Germinal center (tissue), 1 donor: ENCODE results near the gene ANKFY1.

ENCODE experiments used
- DNase-seq: peaks from one replicate; pipeline ENCODE4 v3.0.0; 2012; ENCODE audit warnings: mixed read lengths, low spot score

Gene ANKFY1

GRCh38 chr17:4177806-4178205, 86.0 kb downstream of the ANKFY1 start:
- no peak for DNase-seq

DNA sequence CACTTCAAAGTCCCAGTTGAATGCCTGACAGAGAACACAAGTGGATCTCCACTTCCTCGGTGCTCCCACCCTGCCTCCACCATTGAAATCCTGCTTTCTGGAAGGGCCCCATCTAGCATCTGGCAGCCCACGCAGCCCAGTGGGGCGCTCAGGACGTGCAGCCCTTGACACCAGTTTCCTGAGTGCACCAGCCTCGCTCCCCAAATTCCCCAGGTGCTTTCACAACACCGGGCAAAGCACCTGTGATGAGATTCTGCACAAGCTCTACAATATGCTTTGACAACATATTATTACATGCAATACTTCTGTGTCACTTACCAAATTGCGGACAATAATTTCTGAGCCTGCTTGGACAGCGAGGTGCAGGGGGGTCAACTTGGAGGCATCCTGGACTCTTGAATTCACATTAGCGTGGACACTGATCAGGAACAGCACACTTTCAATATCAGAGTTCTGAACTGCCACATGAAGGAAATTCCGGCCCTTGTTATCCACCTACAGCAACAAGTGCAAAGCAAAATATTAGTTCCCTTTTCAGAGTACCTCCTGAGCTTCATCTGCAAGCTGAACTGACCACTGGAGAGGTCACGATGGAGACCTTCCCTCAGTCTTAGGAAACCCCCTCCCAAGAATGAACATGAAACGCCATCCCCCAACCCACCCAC, 86.8 kb downstream of the ANKFY1 start:
- DNase-seq = no peak

GRCh38 chr17:4175921-4176807, 87.6 kb downstream of the ANKFY1 start:
- no peak for DNase-seq

DNA sequence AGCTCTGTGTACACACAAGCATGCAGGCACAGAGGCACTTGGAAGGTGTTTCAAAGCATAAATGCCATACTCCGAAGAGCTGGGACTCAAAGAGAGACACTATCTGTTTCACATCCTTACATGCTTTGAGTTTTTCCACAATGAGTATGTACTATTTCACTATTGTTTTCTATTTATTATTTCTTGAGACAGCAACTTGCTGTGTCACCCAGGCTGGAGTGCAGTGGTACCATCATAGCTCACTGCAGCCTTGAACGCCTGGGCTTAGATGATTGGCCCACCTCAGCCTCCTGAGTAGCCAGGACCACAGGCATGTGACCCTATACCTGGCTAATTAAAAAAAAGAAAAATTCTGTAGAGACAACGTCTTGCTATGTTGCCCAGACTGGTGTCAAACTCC, 89.2 kb downstream of the ANKFY1 start:
- DNase-seq = no peak

DNA sequence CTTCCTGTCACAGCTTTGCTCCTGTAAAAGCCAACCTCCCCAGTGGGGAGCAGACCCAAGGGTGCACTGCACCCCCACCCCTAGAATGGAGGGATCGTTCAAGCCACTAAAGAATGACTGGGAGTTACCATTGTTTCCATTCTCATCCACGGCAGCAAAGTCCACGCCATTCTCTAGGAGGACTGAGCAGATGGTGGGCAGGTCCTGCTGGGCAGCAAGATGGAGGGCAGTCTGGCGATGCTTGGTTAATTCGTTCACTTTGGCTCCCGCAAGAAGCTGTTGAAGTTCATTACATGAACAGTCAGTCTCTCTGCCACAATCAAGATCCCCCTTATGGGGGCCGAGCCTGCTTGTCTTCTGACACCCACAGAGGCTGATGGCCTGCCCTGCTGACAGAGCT, 90.0 kb downstream of the ANKFY1 start:
- no peak for DNase-seq

DNA sequence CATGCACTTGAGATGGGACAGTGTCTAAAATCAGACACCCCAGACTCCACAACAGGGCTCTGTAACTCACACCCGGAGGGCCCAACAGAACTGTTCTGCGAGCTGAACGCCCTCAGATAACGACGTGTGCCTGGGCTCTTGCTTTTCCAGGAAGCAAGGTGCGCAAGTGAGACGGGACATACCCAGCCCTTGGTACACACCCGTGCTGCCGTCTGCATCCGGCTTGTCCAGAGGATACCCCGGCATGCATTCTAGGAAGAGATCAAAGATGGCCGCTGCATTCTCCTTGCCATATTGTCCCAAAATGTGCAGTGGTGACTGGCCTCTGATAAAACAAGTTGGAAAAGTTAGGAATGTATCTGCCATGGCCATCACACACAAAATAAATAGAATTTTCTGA, 91.4 kb downstream of the ANKFY1 start:
- DNase-seq = no peak

DNA sequence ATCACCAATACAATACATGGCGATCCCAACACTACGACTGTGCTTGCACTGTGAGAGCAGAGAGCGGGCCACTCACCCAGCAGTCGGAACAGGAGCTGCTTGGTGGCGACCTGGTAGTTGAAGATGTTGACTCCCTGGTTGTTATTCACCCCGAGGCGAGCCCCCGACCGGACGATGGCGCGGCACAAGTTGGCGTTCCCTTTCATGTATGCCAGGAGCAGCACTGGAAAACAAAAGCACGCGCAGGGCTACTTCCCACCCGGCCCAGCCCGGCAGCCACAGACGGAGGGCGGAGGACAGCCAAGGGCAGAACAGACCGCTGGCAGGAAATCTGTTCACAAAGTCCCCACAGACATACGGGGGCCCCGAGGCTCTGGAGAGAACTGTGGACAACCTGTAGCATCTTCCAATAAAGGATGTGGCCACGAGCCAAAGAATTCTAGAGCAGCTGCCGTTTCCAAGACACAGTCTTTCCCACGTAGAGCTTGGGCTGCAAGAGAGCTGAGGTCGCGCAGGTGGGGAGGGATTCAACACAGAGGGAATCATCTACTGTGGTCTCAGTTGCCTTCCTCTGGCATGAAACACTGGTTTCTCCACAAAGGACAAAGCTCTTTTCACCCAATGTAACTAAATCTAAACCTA, 93.0 kb downstream of the ANKFY1 start:
- DNase-seq = no peak

- DNase-seq = no peak
These were observed 96.0 kb downstream of the ANKFY1 start for GRCh38 chr17:4167786-4168185.

- no peak for DNase-seq
These were observed 97.4 kb downstream of the ANKFY1 start for GRCh38 chr17:4166419-4166818.

GRCh38 chr17:4165301-4166010, 98.3 kb downstream of the ANKFY1 start:
- no peak for DNase-seq

GRCh38 chr17:4163951-4164350, 99.8 kb downstream of the ANKFY1 start:
- no peak for DNase-seq

DNA sequence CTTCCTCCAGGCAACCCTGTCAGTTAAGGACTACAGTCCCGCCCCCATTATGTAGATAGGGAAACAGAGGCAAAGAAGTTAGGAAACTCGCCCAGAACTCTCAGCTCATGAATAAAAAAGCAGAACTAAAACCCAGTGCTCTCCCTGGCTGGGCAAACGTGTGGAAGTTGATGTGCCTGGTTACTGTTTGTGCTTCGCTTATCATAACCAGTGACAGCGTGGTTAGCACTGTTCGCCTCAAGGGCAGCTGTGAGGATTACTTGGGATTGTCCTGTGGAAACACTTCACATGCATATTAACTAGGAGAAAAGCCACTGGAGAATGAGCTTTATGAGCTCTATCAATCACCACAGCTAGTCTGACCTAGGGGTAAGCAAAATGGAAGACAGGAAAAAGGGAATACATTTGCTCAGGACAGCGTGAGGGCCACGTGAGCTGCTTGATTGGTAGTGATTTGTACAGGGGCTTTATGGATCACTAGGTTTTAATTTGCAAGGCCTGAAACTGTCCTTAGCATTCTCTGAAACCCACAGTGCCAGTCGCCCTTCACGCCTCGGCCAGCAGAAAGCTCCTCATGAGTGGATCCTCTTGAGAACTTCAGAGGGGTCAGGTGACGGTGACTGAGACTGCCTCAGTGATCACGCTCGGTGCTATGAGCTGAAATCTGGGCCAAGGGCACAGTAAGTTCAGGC, 100.9 kb downstream of the ANKFY1 start:
- peak; percentile 29 for DNase-seq

GRCh38 chr17:4162321-4162720, 101.5 kb downstream of the ANKFY1 start:
- no peak for DNase-seq

GRCh38 chr17:4161967-4162305, 101.8 kb downstream of the ANKFY1 start:
- DNase-seq = no peak

GRCh38 chr17:4161192-4161966, 102.4 kb downstream of the ANKFY1 start:
- DNase-seq = no peak

DNA sequence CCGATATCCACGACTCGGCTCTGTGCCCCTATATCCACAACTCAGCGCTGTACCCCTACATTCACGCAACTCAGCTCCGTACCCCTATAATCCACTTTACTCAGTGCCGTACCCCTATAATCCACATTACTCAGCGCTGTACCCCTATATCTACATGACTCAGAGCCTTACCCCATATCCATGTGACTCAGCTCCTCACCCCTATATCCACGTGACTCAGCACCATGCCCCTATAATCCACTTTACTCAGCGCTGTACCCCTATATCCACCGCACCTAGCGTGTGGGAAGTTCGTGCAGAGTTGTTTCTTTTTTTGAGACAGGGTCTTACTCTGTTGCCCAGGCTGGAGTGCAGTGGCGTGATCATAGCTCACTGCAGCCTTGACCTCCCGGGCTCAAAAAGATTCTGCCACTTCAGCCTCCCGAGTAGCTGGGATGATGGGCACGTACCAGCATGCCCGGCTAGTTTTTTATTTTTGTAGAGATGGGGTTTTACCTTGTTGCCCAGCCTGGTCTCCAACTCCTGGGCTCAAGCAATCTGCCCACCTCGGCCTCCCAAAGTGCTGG, 103.4 kb downstream of the ANKFY1 start:
- no peak for DNase-seq

GRCh38 chr17:4159761-4160160, 104.0 kb downstream of the ANKFY1 start:
- no peak for DNase-seq

DNA sequence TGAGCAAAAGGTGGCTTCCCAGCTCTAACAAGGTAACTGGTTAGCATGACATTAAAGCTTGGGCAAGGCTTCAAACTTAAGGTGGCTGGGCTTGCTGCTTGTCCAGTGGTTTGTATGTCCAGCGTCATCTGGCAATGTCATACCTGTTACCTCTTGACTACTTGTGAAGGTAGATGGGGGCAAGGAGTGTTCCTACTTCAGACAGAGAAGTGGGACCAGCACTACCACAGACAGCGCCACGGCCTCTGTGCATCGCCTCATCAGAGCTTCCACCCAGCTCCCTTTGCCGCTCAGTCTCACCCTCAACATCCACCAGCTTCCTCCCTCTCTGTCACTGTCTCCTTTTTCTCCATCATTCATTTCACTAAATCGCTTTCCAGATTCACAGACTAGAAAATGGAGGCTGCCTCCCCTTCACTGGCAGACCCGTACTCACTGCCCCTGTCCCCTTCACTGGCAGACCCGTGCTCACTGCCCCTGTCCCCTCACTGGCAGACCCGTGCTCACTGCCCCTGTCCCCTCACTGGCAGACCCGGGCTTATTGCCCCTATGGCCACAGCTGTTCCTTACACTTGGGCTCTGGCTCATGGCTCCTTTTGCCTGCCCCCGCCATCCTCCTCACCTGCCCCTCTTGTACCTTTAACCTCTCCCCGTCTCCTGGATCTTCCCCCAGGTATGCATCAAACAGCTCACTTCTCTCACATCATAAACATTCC, 106.0 kb downstream of the ANKFY1 start:
- DNase-seq = no peak

DNA sequence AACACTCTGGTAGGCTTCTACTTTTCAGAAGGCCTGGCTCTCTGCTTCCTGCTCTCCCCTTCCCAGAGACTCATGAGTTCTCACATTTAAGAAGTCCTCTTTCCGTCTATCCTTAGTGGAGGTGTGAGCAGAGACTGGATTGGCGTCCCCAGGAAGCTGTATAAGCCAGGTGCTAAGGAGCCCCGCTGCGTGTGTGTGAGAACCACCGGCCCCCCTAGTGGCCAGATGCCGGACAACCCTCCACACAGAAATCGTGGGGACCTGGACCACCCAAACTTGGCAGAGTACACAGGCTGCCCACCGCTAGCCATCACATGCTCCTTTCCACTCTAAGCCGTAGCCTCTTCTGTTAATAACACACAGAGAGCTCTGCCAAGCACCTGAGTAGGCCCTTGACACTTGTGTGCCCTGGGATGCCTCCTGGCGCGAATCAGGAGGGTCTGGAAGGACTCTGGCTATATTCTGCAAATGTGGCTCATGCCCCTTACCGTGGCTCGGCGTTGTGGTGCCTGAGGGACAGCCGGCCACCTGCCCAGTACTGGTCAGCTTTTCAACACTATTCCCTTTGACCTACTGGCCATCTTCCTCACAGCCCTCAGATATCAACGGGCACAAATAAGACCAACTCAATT, 106.9 kb downstream of the ANKFY1 start:
- no peak for DNase-seq
